HCT116 (cell line): ENCODE results near the gene CENPP. TPM values are rescaled to one million over a fixed set of nuclear protein-coding genes. Genes with fewer than 3 reads are reported as not detected.

ENCODE experiments used
- ATAC-seq: fragments of 200-7000 bp; cut with Tn5 transposase; 2 replicates; pipeline ENCODE4 v1.9.1; 2020; ENCODE audit warnings: mild to moderate bottlenecking, moderate library complexity
- BruUV-seq: library from RNA; stranded (reverse); fragments of 400-500 nt; replicated peaks from 2 replicates; lab custom pipeline; 2021; lab: Mats Ljungman, UMichigan
- CTCF ChIA-PET: fragments of 300-600 bp; sonication (Branson Sonifier 250); formaldehyde crosslinking; loops from one replicate; lab custom pipeline; 2021; ENCODE audit warnings: antibody characterized with exemption; lab: Charles Lee
- POLR2A ChIA-PET: fragments of 300-600, 350-600 bp; sonication (Branson Sonifier 250); formaldehyde crosslinking; loops from one replicate; lab custom pipeline; 2021; ENCODE audit warnings: antibody characterized with exemption; lab: Charles Lee
- RAD21 ChIA-PET, 2 experiments: fragments of 300-600 bp; sonication (Branson Sonifier 250); formaldehyde crosslinking; loops; one replicate each; lab custom pipeline; 2023; ENCODE audit warnings: low total read pairs in 2 of 2; ENCODE audit not compliant: uncharacterized antibody in 2 of 2, unreplicated experiment in 2 of 2, low non-redundant PET in 1 of 2; lab: Charles Lee
- DNase-seq: peaks from one replicate; pipeline ENCODE4 v3.0.0-alpha.2; 2010; ENCODE audit warnings: low read depth, low spot score
- H2AFZ ChIP-seq: fragments of 200-600 bp; shearing (Covaris generic), sonication (generic); 2 replicates; pipeline ENCODE4 v1.6.1; 2017; ENCODE audit warnings: low read depth, mixed run types, mixed read lengths, antibody characterized with exemption, low read length; ENCODE audit not compliant: poor library complexity, severe bottlenecking
- H3K27ac ChIP-seq: 2 replicates; pipeline ENCODE4 v1.5.1; 2012; ENCODE audit warnings: low read depth, low read length
- H3K27me3 ChIP-seq: fragments of 200-600 bp; sonication (generic); 2 replicates; pipeline ENCODE4 v1.6.1; 2016; ENCODE audit warnings: mixed run types, low read length, mixed read lengths; ENCODE audit not compliant: insufficient read depth
- H3K36me3 ChIP-seq, 2 experiments: fragments of 200-500 bp in 1 of 2; fragments of 200-600 bp in 1 of 2; sonication (Bioruptor generic) in 1 of 2; sonication (generic) in 1 of 2; 2 replicates each; pipeline versions ENCODE4 v1.5.1 to v1.6.1; 2014 to 2016; ENCODE audit warnings: low read length in 2 of 2, inconsistent platforms in 1 of 2, mixed read lengths in 1 of 2, mixed run types in 1 of 2; ENCODE audit not compliant: insufficient read depth in 2 of 2, control insufficient read depth in 1 of 2
- H3K4me1 ChIP-seq, 2 experiments: fragments of 200-600 bp in 1 of 2; sonication (generic) in 1 of 2; 2 replicates each; pipeline versions ENCODE4 v1.5.1 to v1.6.1; 2012 to 2017; ENCODE audit warnings: low read length in 2 of 2, inconsistent platforms in 1 of 2, mild to moderate bottlenecking in 1 of 2, mixed read lengths in 1 of 2, mixed run types in 1 of 2, moderate library complexity in 1 of 2; ENCODE audit not compliant: insufficient read depth in 2 of 2, control insufficient read depth in 1 of 2
- H3K4me2 ChIP-seq: fragments of 200-600 bp; sonication (generic); 2 replicates; pipeline ENCODE4 v1.6.1; 2017; ENCODE audit warnings: mixed run types, low read length, mixed read lengths
- H3K4me3 ChIP-seq, 2 experiments: fragments of 200-600 bp in 1 of 2; sonication (generic) in 1 of 2; replicated peaks in 1 of 2; 2 replicates each; pipeline ENCODE4 v1.5.1; 2011 to 2016; ENCODE audit warnings: low read length in 2 of 2, control low read depth in 1 of 2, low read depth in 1 of 2, mild to moderate bottlenecking in 1 of 2, mixed read lengths in 1 of 2, mixed run types in 1 of 2
- H3K79me2 ChIP-seq: fragments of 200-600 bp; sonication (generic); 2 replicates; pipeline ENCODE4 v1.6.1; 2017; ENCODE audit warnings: mild to moderate bottlenecking, mixed run types, low read length, moderate library complexity, mixed read lengths; ENCODE audit not compliant: insufficient read depth
- H3K9ac ChIP-seq: fragments of 200-600 bp; sonication (generic); 2 replicates; pipeline ENCODE4 v1.6.1; 2016; ENCODE audit warnings: low read length, mixed read lengths
- H3K9me2 ChIP-seq: fragments of 200-600 bp; sonication (generic), shearing (Covaris generic); 2 replicates; pipeline ENCODE4 v1.6.1; 2017; ENCODE audit warnings: mixed run types, mild to moderate bottlenecking, moderate library complexity; ENCODE audit not compliant: insufficient read depth
- H3K9me3 ChIP-seq, 2 experiments: fragments of 200-500 bp in 1 of 2; fragments of 200-600 bp in 1 of 2; sonication (Bioruptor generic) in 1 of 2; sonication (generic) in 1 of 2; 2 replicates each; pipeline ENCODE4 v1.6.1; 2014 to 2017; ENCODE audit warnings: low read length in 2 of 2, mixed read lengths in 2 of 2, inconsistent platforms in 1 of 2, low read depth in 1 of 2, mild to moderate bottlenecking in 1 of 2, mixed run types in 1 of 2, moderate library complexity in 1 of 2; ENCODE audit not compliant: control insufficient read depth in 1 of 2, insufficient read depth in 1 of 2
- H4K20me1 ChIP-seq: fragments of 200-600 bp; sonication (generic), shearing (Covaris generic); 2 replicates; pipeline ENCODE4 v1.6.1; 2017; ENCODE audit warnings: mixed run types, mild to moderate bottlenecking, moderate library complexity; ENCODE audit not compliant: insufficient read depth
- CBX3 ChIP-seq: IDR thresholded peaks from 2 replicates; pipeline ENCODE4 v1.6.1; 2012; ENCODE audit warnings: low read depth
- CTCF ChIP-seq, 3 experiments: fragments of 200-600 bp in 1 of 3; sonication (generic) in 1 of 3; IDR thresholded peaks in 2 of 3; conservative IDR thresholded peaks in 1 of 3; 2 replicates each; pipeline ENCODE4 v1.5.1; 2012 to 2017; ENCODE audit warnings: low read depth in 2 of 3, low read length in 2 of 3, antibody characterized with exemption in 1 of 3, borderline replicate concordance in 1 of 3, control low read depth in 1 of 3, mild to moderate bottlenecking in 1 of 3, mixed read lengths in 1 of 3, mixed run types in 1 of 3, moderate library complexity in 1 of 3; ENCODE audit not compliant: insufficient read depth in 1 of 3
- EZH2 ChIP-seq: fragments of 200-600 bp; sonication (generic); IDR thresholded peaks from 2 replicates; pipeline ENCODE4 v1.6.1; 2017; ENCODE audit warnings: antibody characterized with exemption, mixed run types
- EZH2phosphoT487 ChIP-seq: fragments of 200-600 bp; IDR thresholded peaks from 2 replicates; pipeline ENCODE4 v1.6.1; 2018; ENCODE audit warnings: antibody characterized with exemption, borderline replicate concordance
- JUND ChIP-seq: IDR thresholded peaks from 2 replicates; pipeline ENCODE4 v1.6.1; 2012
- POLR2A ChIP-seq: IDR thresholded peaks from 2 replicates; pipeline ENCODE4 v1.7.0; 2011; ENCODE audit warnings: borderline replicate concordance; ENCODE audit not compliant: insufficient read depth, insufficient read length; ENCODE audit errors: extremely low read depth
- POLR2AphosphoS5 ChIP-seq: IDR thresholded peaks from 2 replicates; pipeline ENCODE4 v1.6.1; 2011; ENCODE audit warnings: mild to moderate bottlenecking, low read depth, low read length, moderate library complexity
- RAD21 ChIP-seq: IDR thresholded peaks from 2 replicates; pipeline ENCODE4 v1.6.1; 2012; ENCODE audit warnings: low read depth, mild to moderate bottlenecking
- SIN3A ChIP-seq: IDR thresholded peaks from 2 replicates; pipeline ENCODE4 v1.6.1; 2012; ENCODE audit warnings: low read depth
- SRF ChIP-seq: IDR thresholded peaks from 2 replicates; pipeline ENCODE4 v1.6.1; 2012; ENCODE audit warnings: low read depth
- YY1 ChIP-seq: IDR thresholded peaks from 2 replicates; pipeline ENCODE4 v1.6.1; 2011; ENCODE audit warnings: low read length, low read depth, moderate library complexity, mild to moderate bottlenecking; ENCODE audit not compliant: insufficient replicate concordance; ENCODE audit errors: extremely low read depth
- ZFX ChIP-seq: fragments of 450-650 bp; IDR thresholded peaks from 2 replicates; pipeline ENCODE4 v1.6.1; 2017
- ZNF274 ChIP-seq: fragments of 200-500 bp; sonication (Bioruptor generic); IDR thresholded peaks from 2 replicates; pipeline ENCODE4 v1.6.1; 2014; ENCODE audit warnings: mild to moderate bottlenecking, low read depth, low read length, inconsistent platforms
- intact Hi-C: fragments of 100-400 bp; cut with micrococcal nuclease; formaldehyde crosslinking; loops from 2 replicates; pipeline ENCODE4 v1.10.0; 2022
- total RNA-seq: library from RNA; stranded (reverse); gene quantifications from one replicate; pipeline ENCODE4 v1.2.1, GENCODE V29; 2021; ENCODE audit not compliant: unreplicated experiment
- TF ChIP-seq, protein P1 (sequence below): IDR thresholded peaks from 2 replicates; pipeline ENCODE4 v1.6.1; 2011; ENCODE audit warnings: mild to moderate bottlenecking, low read length, moderate library complexity; ENCODE audit not compliant: insufficient replicate concordance; ENCODE audit errors: extremely low read depth

CENPP gene
- total RNA-seq, 1 experiment from 2014 or later, result 7.0 TPM

DNA sequence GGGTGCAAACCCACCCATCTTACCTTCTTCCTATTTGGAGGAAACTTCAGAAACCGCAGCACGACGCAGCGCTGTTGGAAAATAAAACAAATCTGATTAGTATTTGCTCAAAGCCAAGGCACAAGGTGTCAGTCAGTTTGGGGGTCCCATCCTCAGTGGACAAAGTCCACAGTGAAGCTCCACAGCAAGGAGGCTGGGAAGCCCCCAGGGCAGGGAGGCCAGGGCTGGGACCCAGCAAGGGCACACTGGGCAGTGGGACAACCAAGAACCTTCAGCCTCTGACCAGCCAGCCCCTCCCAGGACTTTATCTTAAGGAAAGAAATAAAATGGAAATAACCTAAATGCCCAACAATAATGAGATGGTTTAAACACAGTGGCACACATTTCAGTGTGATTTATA is 332.9 kb downstream of the CENPP start:
- H3K4me2 ChIP-seq, result no peak overlapping the region
- no TSS peak for BruUV-seq
- DNase-seq, result no peak
- H3K9me2 ChIP-seq, result no peaks in the 10 kb centered on the region
- H3K36me3 ChIP-seq, result peaks cover 2 to 9% of the 10 kb centered on the region in 2 experiments; a peak in 3 of 4 replicates
- no peaks in the 10 kb centered on the region for H3K27me3 ChIP-seq
- no peak for ATAC-seq
- H3K27ac ChIP-seq, result no peak overlapping the region
- no peak overlapping the region for H2AFZ ChIP-seq
- CTCF ChIA-PET, result no interaction called here
- no peak for TF ChIP-seq CBX3
- no peak for TF ChIP-seq YY1
- TF ChIP-seq CTCF (IDR thresholded peaks at IDR 0.05 in 2 of 3, conservative IDR thresholded peaks at IDR 0.05 in 1 of 3; ENCODE audit: borderline replicate concordance in 1 of 3, insufficient read depth in 1 of 3, low read depth in 2 of 3, low read length in 2 of 3), result no peak
- no peak for TF ChIP-seq POLR2A
- H3K9ac ChIP-seq, result no peak overlapping the region
- H3K79me2 ChIP-seq, result peaks cover 70% of the 10 kb centered on the region
- H3K4me3 ChIP-seq, result no peak overlapping the region
- RAD21 ChIA-PET, result no interaction called here
- no peaks in the 10 kb centered on the region for H4K20me1 ChIP-seq
- no peaks in the 10 kb centered on the region for H3K9me3 ChIP-seq
- intact Hi-C loops, result no loop called here
- no peaks in the 10 kb centered on the region for H3K4me1 ChIP-seq
- POLR2A ChIA-PET, result no interaction called here

- ChIA-PET CTCF (no interaction called here), POLR2A (interaction anchor here (1.3 kb wide), 1 partner anchor 10 kb away, joined by 3 read pairs; the partner anchor contains the start of gene IPPK), RAD21 (no interaction called here)
- Histone ChIP-seq H3K4me1 (no peaks in the 10 kb centered on the region), H3K9me3 (no peaks in the 10 kb centered on the region), H3K27me3 (no peaks in the 10 kb centered on the region), H3K4me3 (no peak overlapping the region), H3K27ac (no peak overlapping the region), H4K20me1 (no peaks in the 10 kb centered on the region), H2AFZ (no peak overlapping the region), H3K36me3 (peaks cover 2 to 4% of the 10 kb centered on the region in 2 experiments; a peak in 3 of 4 replicates), H3K4me2 (no peak overlapping the region), H3K9me2 (no peaks in the 10 kb centered on the region), H3K79me2 (peaks cover 73% of the 10 kb centered on the region), H3K9ac (no peak overlapping the region)
- intact Hi-C loops, result no loop called here
- DNase-seq, result no peak
- no peak for ATAC-seq
- BruUV-seq, result no TSS peak
- TF ChIP-seq ZNF274 (no peak), EZH2phosphoT487 (no peak), EZH2 (no peak), JUND (no peak), POLR2AphosphoS5 (no peak), RAD21 (no peak), CTCF (IDR thresholded peaks at IDR 0.05 in 2 of 3, conservative IDR thresholded peaks at IDR 0.05 in 1 of 3; ENCODE audit: borderline replicate concordance in 1 of 3, insufficient read depth in 1 of 3, low read depth in 2 of 3, low read length in 2 of 3) (no peak), SRF (no peak), POLR2A (no peak), ZFX (no peak), SIN3A (no peak)
- TF ChIP-seq, protein P1, sequence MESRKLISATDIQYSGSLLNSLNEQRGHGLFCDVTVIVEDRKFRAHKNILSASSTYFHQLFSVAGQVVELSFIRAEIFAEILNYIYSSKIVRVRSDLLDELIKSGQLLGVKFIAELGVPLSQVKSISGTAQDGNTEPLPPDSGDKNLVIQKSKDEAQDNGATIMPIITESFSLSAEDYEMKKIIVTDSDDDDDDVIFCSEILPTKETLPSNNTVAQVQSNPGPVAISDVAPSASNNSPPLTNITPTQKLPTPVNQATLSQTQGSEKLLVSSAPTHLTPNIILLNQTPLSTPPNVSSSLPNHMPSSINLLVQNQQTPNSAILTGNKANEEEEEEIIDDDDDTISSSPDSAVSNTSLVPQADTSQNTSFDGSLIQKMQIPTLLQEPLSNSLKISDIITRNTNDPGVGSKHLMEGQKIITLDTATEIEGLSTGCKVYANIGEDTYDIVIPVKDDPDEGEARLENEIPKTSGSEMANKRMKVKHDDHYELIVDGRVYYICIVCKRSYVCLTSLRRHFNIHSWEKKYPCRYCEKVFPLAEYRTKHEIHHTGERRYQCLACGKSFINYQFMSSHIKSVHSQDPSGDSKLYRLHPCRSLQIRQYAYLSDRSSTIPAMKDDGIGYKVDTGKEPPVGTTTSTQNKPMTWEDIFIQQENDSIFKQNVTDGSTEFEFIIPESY, result no peak
These were observed 333.8 kb downstream of the CENPP start for GRCh38 chr9:92659601-92660000.
